Measurements from ENCODE around the gene C14orf93.
"Not testable (repeated sequence)": the region's sequence is repeated elsewhere in the genome, so short reads cannot be mapped to it uniquely, and the experiment has no call there.

C14orf93 gene

DNA sequence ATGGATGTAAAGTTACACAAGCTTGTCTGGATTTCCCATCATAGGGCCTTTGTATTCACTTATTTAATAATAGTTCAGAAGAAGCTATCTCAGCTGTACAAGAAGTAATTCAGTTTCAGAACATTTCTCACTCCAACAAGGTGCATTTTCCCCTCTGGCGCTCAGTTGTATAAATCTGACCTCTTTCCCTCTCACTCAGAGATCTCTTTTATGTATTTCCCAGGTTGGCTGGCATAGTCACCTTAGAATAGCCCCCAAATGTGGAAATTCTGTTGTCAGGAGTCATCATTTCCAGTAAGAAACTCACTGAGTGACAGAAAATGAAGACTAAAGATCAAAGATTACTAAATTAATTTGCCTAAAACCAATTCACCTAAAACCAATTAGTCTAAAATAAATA, 38.8 kb downstream of the C14orf93 start:
- no peak for DNase-seq

DNA sequence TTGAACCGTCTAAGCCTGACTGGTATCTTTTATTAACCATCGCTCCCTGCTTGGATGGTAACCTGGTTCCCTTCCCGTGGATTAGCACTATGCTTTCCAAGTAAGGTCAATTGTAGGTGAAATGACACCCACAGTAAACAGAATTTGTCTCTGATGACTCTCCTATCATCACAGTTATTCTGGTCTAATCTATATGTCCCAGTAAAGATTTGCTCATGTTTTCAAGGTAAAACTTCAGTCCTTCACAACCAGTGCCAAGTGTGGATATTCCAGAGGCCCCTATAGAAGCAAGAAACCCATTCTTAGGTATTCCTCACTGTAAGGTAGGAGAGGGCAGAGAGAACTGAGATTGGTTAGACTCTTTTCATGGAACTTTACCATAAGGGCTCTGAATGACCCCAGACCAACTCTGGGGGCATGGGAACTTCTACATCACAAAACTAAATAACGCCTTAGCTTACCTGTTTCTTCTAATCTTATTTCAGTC, 43.1 kb downstream of the C14orf93 start:
- no peak for DNase-seq

DNA sequence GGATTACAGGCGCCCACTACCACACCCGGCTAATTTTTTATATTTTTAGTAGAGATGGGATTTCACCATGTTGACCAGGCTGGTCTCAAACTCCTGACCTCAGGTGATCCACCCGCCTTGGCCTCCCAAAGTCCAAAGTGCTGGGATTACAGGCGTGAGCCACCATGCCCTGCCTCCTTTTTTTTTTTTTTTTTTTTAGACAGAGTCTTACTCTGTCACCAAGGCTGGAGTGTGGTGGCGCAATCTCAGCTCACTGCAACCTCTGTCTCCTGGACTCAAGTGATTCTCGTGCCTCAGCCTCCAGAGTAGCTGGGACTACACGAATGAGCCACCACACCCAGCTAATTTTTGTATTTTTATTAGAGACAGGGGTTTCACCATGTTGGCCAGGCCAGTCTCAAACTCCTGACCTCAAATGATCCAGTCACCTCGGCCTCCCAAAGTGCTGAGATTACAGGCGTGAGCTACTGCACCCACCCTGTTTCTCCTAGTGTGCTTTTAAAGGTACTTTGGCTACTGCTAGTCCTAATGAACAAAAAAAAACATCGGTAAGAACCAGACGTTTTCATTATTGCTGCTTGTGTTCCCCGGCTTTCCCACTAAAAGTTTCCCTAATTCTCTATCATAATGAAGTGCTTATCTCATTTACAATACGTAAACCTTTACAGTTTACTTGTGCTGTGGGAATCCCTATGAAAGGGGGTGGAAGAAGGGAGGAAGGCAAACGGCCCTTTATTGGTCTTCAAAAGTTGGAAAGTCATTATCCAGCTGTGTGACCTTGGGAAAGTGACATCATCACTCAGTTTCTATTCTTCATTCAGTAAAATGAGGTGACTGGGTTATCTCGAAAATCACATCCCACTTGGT, 43.8 kb downstream of the C14orf93 start:
- not testable (repeated sequence) for DNase-seq

DNA sequence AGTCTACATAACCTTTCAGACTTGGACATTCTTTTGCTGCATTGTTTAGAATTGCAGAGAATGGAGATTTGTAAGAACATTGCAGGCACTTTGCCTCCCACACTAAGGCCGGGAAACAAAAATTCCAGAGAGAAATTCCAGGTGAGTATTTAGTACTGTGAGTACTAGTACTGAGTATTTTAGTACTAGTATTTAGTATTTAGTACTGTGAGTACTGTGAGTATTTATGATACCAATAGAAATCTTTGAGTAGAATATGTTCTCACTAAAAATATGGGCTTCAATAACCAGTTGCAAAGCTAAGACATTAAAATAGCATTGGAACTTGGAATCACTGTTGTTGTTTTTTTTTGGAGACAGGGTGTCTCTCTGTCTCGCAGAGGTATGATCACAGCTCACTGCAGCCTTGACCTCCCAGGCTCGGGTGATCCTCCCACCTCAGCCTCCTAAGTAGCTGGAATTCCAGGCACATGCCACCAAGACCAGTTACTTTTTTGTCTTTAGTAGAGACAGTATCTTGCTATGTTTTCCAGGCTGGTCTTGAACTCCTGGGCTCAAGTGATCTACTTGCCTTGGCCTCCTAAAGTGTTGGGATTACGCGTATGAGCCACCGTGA, 47.8 kb downstream of the C14orf93 start:
- no peak for DNase-seq

DNA sequence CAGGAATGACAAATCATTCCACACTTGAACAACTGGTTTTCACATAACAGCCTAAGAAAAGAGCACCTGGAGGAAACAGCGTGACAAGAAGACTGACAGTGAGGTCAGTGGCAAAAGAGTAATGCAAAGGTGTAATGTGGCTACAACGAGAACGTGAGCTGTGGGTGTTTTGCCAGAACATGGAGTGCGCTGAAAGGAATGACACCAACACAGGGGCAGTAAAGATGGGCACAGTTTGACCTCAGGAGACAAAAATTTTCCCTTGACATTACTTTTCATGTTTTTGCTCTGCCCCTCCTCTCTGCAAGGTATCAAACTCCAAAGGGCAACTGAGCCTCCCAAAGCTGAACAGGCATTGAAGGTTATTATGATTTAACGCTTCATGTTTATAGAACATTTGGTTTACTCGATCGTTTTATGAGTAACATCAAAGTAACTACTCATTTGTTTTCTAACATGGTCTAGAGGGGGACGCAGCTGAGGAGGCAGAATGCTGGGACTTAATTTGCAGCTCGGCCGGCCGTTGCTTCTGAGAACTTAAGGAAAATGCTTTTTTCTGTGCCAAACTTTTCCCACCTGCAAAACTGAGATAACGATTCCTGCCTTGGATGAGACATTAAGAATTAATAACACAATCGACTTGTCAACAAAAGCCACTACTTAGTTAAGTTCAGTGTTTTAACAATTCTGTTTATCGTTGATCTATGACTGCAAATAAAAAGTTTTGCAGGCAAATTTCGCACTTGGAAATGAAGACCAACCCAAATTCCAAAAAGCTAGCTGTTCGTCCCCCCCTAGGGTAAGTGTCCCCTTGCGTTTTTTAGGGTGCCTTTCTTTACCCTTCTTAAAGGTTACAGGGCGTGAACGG, 54.0 kb downstream of the C14orf93 start:
- DNase-seq: no peak

DNA sequence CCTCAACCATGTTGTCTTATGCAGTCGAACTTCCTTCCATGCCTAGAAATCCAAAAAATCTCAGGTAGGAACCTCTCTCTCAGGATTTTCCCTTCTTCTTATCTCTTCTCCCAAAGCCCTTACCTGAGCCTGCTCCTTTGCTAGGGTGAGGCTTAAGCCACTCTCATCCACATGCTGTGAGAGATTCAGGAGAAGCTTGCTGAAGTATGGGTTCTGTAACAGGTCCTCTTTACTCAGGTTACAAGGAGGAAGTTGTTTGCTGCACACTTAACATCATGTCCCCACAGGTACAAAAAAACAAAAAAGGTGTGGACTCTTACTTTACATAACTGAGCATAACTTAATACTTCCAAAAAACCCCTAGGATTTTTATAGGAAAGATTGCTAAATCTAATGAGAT, 57.5 kb downstream of the C14orf93 start:
- DNase-seq: no peak

DNA sequence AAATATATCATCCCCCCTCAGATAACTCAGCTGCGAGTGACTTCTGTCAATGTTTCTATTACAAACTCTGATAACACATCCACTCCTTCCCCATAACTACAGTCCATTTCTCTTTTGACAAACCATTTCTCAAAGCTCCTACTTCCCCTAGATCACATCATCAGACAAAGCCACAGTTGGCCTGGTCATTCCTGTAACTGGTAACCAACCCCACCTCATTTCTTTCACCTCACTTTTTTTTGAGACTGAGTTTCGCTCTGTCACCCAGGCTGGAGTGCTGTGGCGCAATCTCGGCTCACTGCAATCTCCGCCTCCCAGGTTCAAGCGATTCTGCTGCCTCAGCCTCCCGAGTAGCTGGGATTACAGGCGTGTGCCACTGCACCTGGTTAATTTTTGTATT, 58.1 kb downstream of the C14orf93 start:
- not testable (repeated sequence) for DNase-seq

DNA sequence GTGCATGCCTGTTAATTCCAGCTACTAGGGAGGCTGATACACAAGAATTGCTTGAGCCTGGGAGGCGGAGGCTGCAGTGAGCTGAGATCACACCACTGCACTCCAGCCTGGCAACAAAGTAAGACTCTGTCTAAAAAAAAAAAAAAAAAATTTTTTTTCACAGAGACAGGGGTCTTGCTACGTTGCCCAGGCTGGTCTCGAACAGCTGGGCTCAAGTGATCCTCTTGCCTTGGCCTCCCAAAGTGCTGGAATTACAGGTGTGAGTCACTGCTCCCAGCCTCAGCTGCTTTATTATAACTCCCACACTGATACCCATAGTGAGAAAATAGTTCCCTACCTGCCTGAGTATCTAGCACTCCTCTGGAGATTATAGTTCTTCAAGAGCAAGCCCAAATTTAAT, 64.3 kb downstream of the C14orf93 start:
- DNase-seq: no peak

DNA sequence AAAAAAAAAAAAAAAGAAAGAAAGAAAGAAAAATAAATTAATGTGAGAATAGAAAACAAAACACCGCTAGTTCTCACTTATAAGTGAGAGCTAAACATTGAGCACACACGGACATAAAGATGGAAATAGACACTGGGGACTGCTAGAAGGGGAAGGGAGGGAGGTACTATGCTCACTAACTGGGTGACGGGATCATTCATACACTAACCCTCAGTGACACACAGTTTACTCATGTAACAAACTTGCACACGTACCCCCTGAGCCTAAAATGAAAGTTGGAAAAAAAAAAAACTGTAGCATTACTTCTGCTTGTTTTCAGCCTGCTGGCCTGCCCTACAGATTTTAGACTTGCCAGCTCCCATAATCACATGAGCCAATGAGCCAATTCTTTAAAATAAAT, 70.3 kb downstream of the C14orf93 start:
- peak; percentile 69 for DNase-seq
